ENCODE results near the gene DAP. TPM values are rescaled to one million over a fixed set of nuclear protein-coding genes. Genes with fewer than 3 reads are reported as not detected.

Gene DAP
- total RNA-seq, 1 experiment from 2014 or later = 95.9 TPM

DNA sequence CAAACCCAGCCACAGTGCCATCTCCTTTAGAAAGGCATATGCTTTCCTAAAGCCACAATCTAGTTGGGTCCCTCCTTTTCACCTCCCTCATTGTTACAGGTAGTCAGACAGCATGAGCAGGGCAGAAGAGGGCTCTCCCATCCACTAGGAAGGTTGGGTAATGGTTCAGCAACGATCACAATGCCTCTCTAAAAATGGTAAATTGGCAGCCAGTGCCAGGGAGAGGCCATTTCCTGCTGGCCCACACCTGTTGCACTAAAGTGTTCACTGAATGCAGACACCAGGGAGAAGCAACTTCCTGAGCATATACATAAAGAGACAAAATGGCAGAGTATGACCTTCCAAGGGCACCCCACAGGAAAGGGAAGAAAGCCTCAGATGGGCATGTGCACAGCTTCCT lies 31.3 kb upstream of the DAP start:
- CTCF ChIA-PET = no interaction called here
- POLR2A ChIA-PET (ENCODE audit: low non-redundant PET) = no interaction called here
- H3K4me3 ChIP-seq (ENCODE audit: low read depth, low read length, poor library complexity, severe bottlenecking) = no peak overlapping the region
- DNase-seq (ENCODE audit: low spot score) = no peak
- no peaks in the 10 kb centered on the region for H3K9me3 ChIP-seq (ENCODE audit: low read depth, low read length, poor library complexity, severe bottlenecking)
- H3K36me3 ChIP-seq (ENCODE audit: insufficient read depth, low read length, poor library complexity, severe bottlenecking) = no peaks in the 10 kb centered on the region
- TF ChIP-seq EZH2 (IDR thresholded peaks at IDR 0.05; ENCODE audit: borderline replicate concordance, low read depth, low read length, poor library complexity, severe bottlenecking) = no peak
- TF ChIP-seq, protein P1, sequence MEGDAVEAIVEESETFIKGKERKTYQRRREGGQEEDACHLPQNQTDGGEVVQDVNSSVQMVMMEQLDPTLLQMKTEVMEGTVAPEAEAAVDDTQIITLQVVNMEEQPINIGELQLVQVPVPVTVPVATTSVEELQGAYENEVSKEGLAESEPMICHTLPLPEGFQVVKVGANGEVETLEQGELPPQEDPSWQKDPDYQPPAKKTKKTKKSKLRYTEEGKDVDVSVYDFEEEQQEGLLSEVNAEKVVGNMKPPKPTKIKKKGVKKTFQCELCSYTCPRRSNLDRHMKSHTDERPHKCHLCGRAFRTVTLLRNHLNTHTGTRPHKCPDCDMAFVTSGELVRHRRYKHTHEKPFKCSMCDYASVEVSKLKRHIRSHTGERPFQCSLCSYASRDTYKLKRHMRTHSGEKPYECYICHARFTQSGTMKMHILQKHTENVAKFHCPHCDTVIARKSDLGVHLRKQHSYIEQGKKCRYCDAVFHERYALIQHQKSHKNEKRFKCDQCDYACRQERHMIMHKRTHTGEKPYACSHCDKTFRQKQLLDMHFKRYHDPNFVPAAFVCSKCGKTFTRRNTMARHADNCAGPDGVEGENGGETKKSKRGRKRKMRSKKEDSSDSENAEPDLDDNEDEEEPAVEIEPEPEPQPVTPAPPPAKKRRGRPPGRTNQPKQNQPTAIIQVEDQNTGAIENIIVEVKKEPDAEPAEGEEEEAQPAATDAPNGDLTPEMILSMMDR (conservative IDR thresholded peaks at IDR 0.05; ENCODE audit: low read depth, low read length) = no peak
- no peaks in the 10 kb centered on the region for H3K4me1 ChIP-seq (ENCODE audit: insufficient read depth, low read length, poor library complexity, severe bottlenecking)
- no peak overlapping the region for H3K27ac ChIP-seq (ENCODE audit: low read depth, low read length, poor library complexity, severe bottlenecking)
- H3K27me3 ChIP-seq (replicated peaks; ENCODE audit: insufficient read depth, low read depth, low read length, poor library complexity) = peaks cover 4% of the 10 kb centered on the region
- intact Hi-C loops (cut with micrococcal nuclease; ENCODE audit: unreplicated experiment) = no loop called here
- BruUV-seq (replicated peaks) = no TSS peak

DNA sequence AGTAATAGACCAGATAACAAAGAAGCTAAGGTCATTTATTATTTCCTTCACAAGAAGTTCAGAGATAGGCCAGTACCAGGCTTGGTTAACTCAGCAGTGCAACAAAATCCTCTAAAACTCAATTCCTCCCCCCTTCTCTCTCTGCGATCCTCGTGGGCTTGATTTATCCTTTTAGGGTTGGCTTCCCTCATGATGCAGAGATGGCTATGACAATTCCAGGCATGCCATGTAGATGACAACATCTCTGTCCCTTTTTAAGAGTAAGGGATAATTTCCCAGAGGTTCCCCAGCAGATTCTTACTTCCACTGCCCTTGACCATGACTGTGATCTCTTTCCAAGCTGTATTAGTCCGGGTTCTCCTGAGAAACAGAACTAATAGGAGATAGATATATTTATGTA lies 28.7 kb upstream of the DAP start:
- no peak for DNase-seq (ENCODE audit: low spot score)
- H3K4me1 ChIP-seq (ENCODE audit: insufficient read depth, low read length, poor library complexity, severe bottlenecking) = no peaks in the 10 kb centered on the region
- H3K27ac ChIP-seq (ENCODE audit: low read depth, low read length, poor library complexity, severe bottlenecking) = no peak overlapping the region
- ChIA-PET CTCF (no interaction called here), POLR2A (ENCODE audit: low non-redundant PET) (no interaction called here)
- intact Hi-C loops (cut with micrococcal nuclease; ENCODE audit: unreplicated experiment) = no loop called here
- H3K4me3 ChIP-seq (ENCODE audit: low read depth, low read length, poor library complexity, severe bottlenecking) = no peak overlapping the region
- no peak for TF ChIP-seq EZH2 (IDR thresholded peaks at IDR 0.05; ENCODE audit: borderline replicate concordance, low read depth, low read length, poor library complexity, severe bottlenecking)
- TF ChIP-seq, protein P1 (conservative IDR thresholded peaks at IDR 0.05; ENCODE audit: low read depth, low read length) = no peak
- no peaks in the 10 kb centered on the region for H3K27me3 ChIP-seq (replicated peaks; ENCODE audit: insufficient read depth, low read depth, low read length, poor library complexity)
- no TSS peak for BruUV-seq (replicated peaks)
- no peaks in the 10 kb centered on the region for H3K9me3 ChIP-seq (ENCODE audit: low read depth, low read length, poor library complexity, severe bottlenecking)
- H3K36me3 ChIP-seq (ENCODE audit: insufficient read depth, low read length, poor library complexity, severe bottlenecking) = no peaks in the 10 kb centered on the region

DNA sequence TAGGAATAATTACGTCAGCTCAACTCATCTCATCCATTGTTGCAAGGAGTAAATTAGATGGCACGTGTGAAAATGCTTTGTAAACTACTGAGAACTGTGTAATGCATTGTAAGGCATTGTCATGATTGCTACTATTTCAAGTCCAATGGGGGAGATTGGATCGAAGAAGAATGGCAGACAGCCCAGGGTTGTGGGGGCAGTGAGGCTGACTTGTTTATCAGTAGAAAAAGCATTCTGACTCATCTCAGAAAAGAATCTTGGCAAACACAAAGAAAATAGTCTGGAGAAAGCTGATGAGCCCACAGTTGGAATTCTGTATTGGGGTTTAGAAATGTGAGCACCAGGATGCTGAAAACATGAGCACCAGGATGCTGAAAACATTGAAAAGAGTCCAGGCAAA lies 28.0 kb upstream of the DAP start:
- Histone ChIP-seq H3K27ac (ENCODE audit: low read depth, low read length, poor library complexity, severe bottlenecking) (no peak overlapping the region), H3K36me3 (ENCODE audit: insufficient read depth, low read length, poor library complexity, severe bottlenecking) (no peaks in the 10 kb centered on the region), H3K9me3 (ENCODE audit: low read depth, low read length, poor library complexity, severe bottlenecking) (no peaks in the 10 kb centered on the region), H3K27me3 (replicated peaks; ENCODE audit: insufficient read depth, low read depth, low read length, poor library complexity) (no peaks in the 10 kb centered on the region), H3K4me3 (ENCODE audit: low read depth, low read length, poor library complexity, severe bottlenecking) (no peak overlapping the region), H3K4me1 (ENCODE audit: insufficient read depth, low read length, poor library complexity, severe bottlenecking) (no peaks in the 10 kb centered on the region)
- no peak for DNase-seq (ENCODE audit: low spot score)
- TF ChIP-seq, protein P1 (conservative IDR thresholded peaks at IDR 0.05; ENCODE audit: low read depth, low read length) = no peak
- no peak for TF ChIP-seq EZH2 (IDR thresholded peaks at IDR 0.05; ENCODE audit: borderline replicate concordance, low read depth, low read length, poor library complexity, severe bottlenecking)
- ChIA-PET CTCF (no interaction called here), POLR2A (ENCODE audit: low non-redundant PET) (no interaction called here)
- intact Hi-C loops (cut with micrococcal nuclease; ENCODE audit: unreplicated experiment) = no loop called here
- BruUV-seq (replicated peaks) = no TSS peak

Measured in A673 (cell line).